NCI-H69 (cell line): ENCODE results near the gene NDEL1.
"Not testable (repeated sequence)": the region's sequence is repeated elsewhere in the genome, so short reads cannot be mapped to it uniquely, and the experiment has no call there.

Source experiments
- DNase-seq: peaks from one replicate; lab custom pipeline; 2025; lab: John Stamatoyannopoulos, UW

NDEL1 gene

GRCh38 chr17:8435245-8436168 is at the start of gene NDEL1:
TSS of gene NDEL1 (plus strand) at chr17:8435884. CDS start at chr17:8444272, 8,388 bp downstream.
- peak; percentile 95 for DNase-seq

- no peak for DNase-seq
Observed at GRCh38 chr17:8386841-8387240, 48.8 kb upstream of the NDEL1 start.

GRCh38 chr17:8387914-8388651 is 47.6 kb upstream of the NDEL1 start:
- DNase-seq, result no peak

- peak; percentile 7 for DNase-seq
Observed at GRCh38 chr17:8391711-8392110, 44.0 kb upstream of the NDEL1 start.

- DNase-seq, result peak; percentile 24
Observed at GRCh38 chr17:8392274-8392673, 43.4 kb upstream of the NDEL1 start.

- no peak for DNase-seq
Observed at GRCh38 chr17:8392674-8393469, 42.8 kb upstream of the NDEL1 start.

GRCh38 chr17:8393470-8394231 is 42.0 kb upstream of the NDEL1 start:
- DNase-seq, result peak; percentile 4

GRCh38 chr17:8394497-8394896 is 41.2 kb upstream of the NDEL1 start:
- not testable (repeated sequence) for DNase-seq

- no peak for DNase-seq
Observed at GRCh38 chr17:8397636-8398035, 38.0 kb upstream of the NDEL1 start, which contains the start of gene RNF222. TSS of gene RNF222 (minus strand) at chr17:8397827. CDS start at chr17:8393461, 4,366 bp downstream.

GRCh38 chr17:8398980-8399379 is 36.7 kb upstream of the NDEL1 start:
- no peak for DNase-seq

- DNase-seq, result no peak
Observed at GRCh38 chr17:8401107-8401506, 34.6 kb upstream of the NDEL1 start.

- DNase-seq, result no peak
Observed at GRCh38 chr17:8402921-8403536, 32.7 kb upstream of the NDEL1 start.

GRCh38 chr17:8405499-8406016 is 30.1 kb upstream of the NDEL1 start:
- DNase-seq, result no peak

- DNase-seq, result no peak
Observed at GRCh38 chr17:8406174-8406573, 29.5 kb upstream of the NDEL1 start.

- DNase-seq, result no peak
Observed at GRCh38 chr17:8408371-8408770, 27.3 kb upstream of the NDEL1 start.

GRCh38 chr17:8409966-8410882 is 25.5 kb upstream of the NDEL1 start:
- peak; percentile 78 for DNase-seq

GRCh38 chr17:8410883-8411238 is 24.8 kb upstream of the NDEL1 start:
- no peak for DNase-seq

- no peak for DNase-seq
Observed at GRCh38 chr17:8412089-8412488, 23.6 kb upstream of the NDEL1 start.

GRCh38 chr17:8413328-8413727 is 22.4 kb upstream of the NDEL1 start:
- DNase-seq, result no peak

GRCh38 chr17:8413938-8414337 is 21.7 kb upstream of the NDEL1 start:
- DNase-seq, result no peak
